Neuronal stem cell (in vitro differentiated cells): Measurements from ENCODE around the gene PDXDC1.
"Not testable (repeated sequence)": the region's sequence is repeated elsewhere in the genome, so short reads cannot be mapped to it uniquely, and the experiment has no call there.

Source experiments
- DNase-seq: peaks from one replicate; pipeline ENCODE4 v3.0.0-alpha.2; 2013; ENCODE audit warnings: low spot score
- H2AFZ ChIP-seq: one replicate; pipeline ENCODE4 v1.6.1; 2013; ENCODE audit warnings: mild to moderate bottlenecking, low read length, inconsistent platforms
- H2AK5ac ChIP-seq: 2 replicates; pipeline ENCODE4 v1.6.1; 2013; ENCODE audit warnings: low read depth, mild to moderate bottlenecking, inconsistent platforms, low read length, moderate library complexity, mixed read lengths
- H2BK120ac ChIP-seq: 2 replicates; pipeline ENCODE4 v1.6.1; 2013; ENCODE audit warnings: low read depth, mild to moderate bottlenecking, inconsistent platforms, low read length, moderate library complexity, mixed read lengths
- H2BK12ac ChIP-seq: one replicate; pipeline ENCODE4 v1.6.1; 2013; ENCODE audit warnings: low read length, inconsistent platforms
- H2BK15ac ChIP-seq: 2 replicates; pipeline ENCODE4 v1.6.1; 2013; ENCODE audit warnings: mild to moderate bottlenecking, low read length, inconsistent platforms, mixed read lengths
- H2BK5ac ChIP-seq: one replicate; pipeline ENCODE4 v1.6.1; 2013; ENCODE audit warnings: inconsistent platforms, mild to moderate bottlenecking, low read length, moderate library complexity
- H3K14ac ChIP-seq: one replicate; pipeline ENCODE4 v1.6.1; 2013; ENCODE audit warnings: low read length, inconsistent platforms
- H3K18ac ChIP-seq: 2 replicates; pipeline ENCODE4 v1.6.1; 2013; ENCODE audit warnings: low read length, inconsistent platforms
- H3K23ac ChIP-seq: 2 replicates; pipeline ENCODE4 v1.6.1; 2013; ENCODE audit warnings: low read depth, mild to moderate bottlenecking, mixed read lengths, low read length, inconsistent platforms; ENCODE audit not compliant: poor library complexity
- H3K27ac ChIP-seq: replicated peaks from 3 replicates; pipeline ENCODE4 v1.5.1; 2013; ENCODE audit warnings: low read length, inconsistent platforms
- H3K27me3 ChIP-seq, 3 experiments: 2 replicates each; pipeline ENCODE4 v1.6.1; 2013; ENCODE audit warnings: low read length in 3 of 3, mild to moderate bottlenecking in 2 of 3, inconsistent platforms in 1 of 3, low read depth in 1 of 3, mixed read lengths in 1 of 3, moderate library complexity in 1 of 3; ENCODE audit not compliant: control insufficient read depth in 3 of 3, insufficient read depth in 3 of 3
- H3K36me3 ChIP-seq, 2 donors: replicated peaks in 1 of 2; 2 replicates each; pipeline ENCODE4 v1.6.1; 2013; ENCODE audit warnings: low read length in 2 of 2; ENCODE audit not compliant: control insufficient read depth in 2 of 2, insufficient read depth in 2 of 2
- H3K4ac ChIP-seq: 2 replicates; pipeline ENCODE4 v1.6.1; 2013; ENCODE audit warnings: inconsistent platforms, mild to moderate bottlenecking, low read length, moderate library complexity
- H3K4me1 ChIP-seq, 2 donors: 1 replicate in 1 of 2; 2 replicates in 1 of 2; pipeline ENCODE4 v1.6.1; 2013; ENCODE audit warnings: low read length in 2 of 2, low read depth in 1 of 2; ENCODE audit not compliant: control insufficient read depth in 2 of 2, insufficient read depth in 1 of 2
- H3K4me2 ChIP-seq: one replicate; pipeline ENCODE4 v1.6.1; 2013; ENCODE audit warnings: mild to moderate bottlenecking, low read length, inconsistent platforms; ENCODE audit not compliant: insufficient read depth, poor library complexity, severe bottlenecking
- H3K4me3 ChIP-seq, 2 donors: 2 replicates each; pipeline ENCODE4 v1.5.1; 2013; ENCODE audit warnings: low read length in 2 of 2, mild to moderate bottlenecking in 2 of 2, inconsistent platforms in 1 of 2, moderate library complexity in 1 of 2
- H3K79me1 ChIP-seq: one replicate; pipeline ENCODE4 v1.6.1; 2013; ENCODE audit warnings: low read depth, mild to moderate bottlenecking, inconsistent platforms, low read length, moderate library complexity
- H3K9ac ChIP-seq: one replicate; pipeline ENCODE4 v1.6.1; 2013; ENCODE audit warnings: mild to moderate bottlenecking, low read depth, low read length, inconsistent platforms; ENCODE audit not compliant: poor library complexity
- H3K9me3 ChIP-seq, 2 donors: replicated peaks in 1 of 2; 2 replicates each; pipeline versions ENCODE3 to v1.6.1; 2013; ENCODE audit warnings: low read length in 2 of 2, mild to moderate bottlenecking in 2 of 2, inconsistent platforms in 1 of 2, low read depth in 1 of 2, mixed read lengths in 1 of 2, moderate library complexity in 1 of 2; ENCODE audit not compliant: control insufficient read depth in 2 of 2, insufficient read depth in 1 of 2
- H4K8ac ChIP-seq: one replicate; pipeline ENCODE4 v1.6.1; 2013; ENCODE audit warnings: low read depth, mild to moderate bottlenecking, inconsistent platforms, low read length, moderate library complexity
- H4K91ac ChIP-seq: one replicate; pipeline ENCODE4 v1.6.1; 2013; ENCODE audit warnings: low read length, low read depth, mild to moderate bottlenecking, inconsistent platforms; ENCODE audit not compliant: poor library complexity
- WGBS, 2 donors: extraction: QIAGEN DNeasy Blood & Tissue Kit; methylation state at CpG; one replicate each; pipeline ENCODE4 v1.1.7; 2013; ENCODE audit warnings: missing lambda C conversion rate in 2 of 2, mixed read lengths in 1 of 2; ENCODE audit not compliant: insufficient read length in 2 of 2, insufficient replicate concordance in 1 of 2; ENCODE audit errors: extremely low coverage in 2 of 2; 5-methylcytosine and 5-hydroxymethylcytosine counted together

The PDXDC1 gene

GRCh38 chr16:15005357-15006132 lies 30.7 kb downstream of the PDXDC1 start:
- not testable (repeated sequence) for H2AK5ac ChIP-seq, H3K9ac ChIP-seq, H4K8ac ChIP-seq, H4K91ac ChIP-seq, H3K27me3 ChIP-seq, H3K79me1 ChIP-seq, H3K14ac ChIP-seq, H3K23ac ChIP-seq, H2BK120ac ChIP-seq, H2BK15ac ChIP-seq, H3K4me3 ChIP-seq, H3K18ac ChIP-seq, H3K4me1 ChIP-seq, H3K27ac ChIP-seq, H3K9me3 ChIP-seq, H2BK5ac ChIP-seq, H3K4me2 ChIP-seq, H2AFZ ChIP-seq, H3K4ac ChIP-seq, H2BK12ac ChIP-seq, DNase-seq
- peaks cover 3 to 35% of the 10 kb centered on the region in 2 donors for H3K36me3 ChIP-seq
- no CpG with 5 or more reads among the region's 5 CpGs for WGBS, 2 donors

GRCh38 chr16:15008647-15009046 lies 33.8 kb downstream of the PDXDC1 start:
- H3K4me1 ChIP-seq, H3K27me3 ChIP-seq, H3K23ac ChIP-seq, H4K91ac ChIP-seq, H2AK5ac ChIP-seq, H3K4me3 ChIP-seq, H2BK15ac ChIP-seq, H2BK12ac ChIP-seq, H3K9me3 ChIP-seq, H2AFZ ChIP-seq, H4K8ac ChIP-seq, H3K14ac ChIP-seq, H3K4ac ChIP-seq, H3K27ac ChIP-seq, DNase-seq, H3K18ac ChIP-seq, H2BK120ac ChIP-seq, H3K9ac ChIP-seq, H3K79me1 ChIP-seq, H3K4me2 ChIP-seq, H2BK5ac ChIP-seq: not testable (repeated sequence)
- H3K36me3 ChIP-seq, result peaks cover 3 to 40% of the 10 kb centered on the region in 2 donors
- WGBS, 2 donors, result no CpG with 5 or more reads among the region's 3 CpGs

- H3K4ac ChIP-seq, H3K4me3 ChIP-seq, H3K4me2 ChIP-seq, H3K9ac ChIP-seq, H4K8ac ChIP-seq, H2BK15ac ChIP-seq, H3K79me1 ChIP-seq, H3K18ac ChIP-seq, H2BK12ac ChIP-seq, H2BK5ac ChIP-seq, H2BK120ac ChIP-seq, H3K9me3 ChIP-seq, H4K91ac ChIP-seq, H2AFZ ChIP-seq, H3K14ac ChIP-seq, H3K27ac ChIP-seq, H3K23ac ChIP-seq, H2AK5ac ChIP-seq, H3K4me1 ChIP-seq, DNase-seq, H3K27me3 ChIP-seq: not testable (repeated sequence)
- H3K36me3 ChIP-seq, result peaks cover 8 to 45% of the 10 kb centered on the region in 2 donors
- no CpG with 5 or more reads among the region's 10 CpGs for WGBS, 2 donors
These were observed 38.1 kb downstream of the PDXDC1 start for GRCh38 chr16:15012941-15013340.

- no CpG with 5 or more reads among the region's 3 CpGs for WGBS, 2 donors
- not testable (repeated sequence) for H3K27ac ChIP-seq
These were observed 40.8 kb downstream of the PDXDC1 start for GRCh38 chr16:15015671-15016070.

More at GRCh38 chr16:15015671-15016070, 40.8 kb downstream of the PDXDC1 start:
- H4K91ac ChIP-seq, H3K4me3 ChIP-seq, H3K14ac ChIP-seq, H3K27me3 ChIP-seq, H3K9ac ChIP-seq, H2BK120ac ChIP-seq, H2AK5ac ChIP-seq, H2AFZ ChIP-seq, H4K8ac ChIP-seq, H3K4me2 ChIP-seq, H3K9me3 ChIP-seq, DNase-seq, H3K18ac ChIP-seq, H3K79me1 ChIP-seq, H3K4me1 ChIP-seq, H3K4ac ChIP-seq, H2BK12ac ChIP-seq, H2BK5ac ChIP-seq, H2BK15ac ChIP-seq, H3K23ac ChIP-seq: not testable (repeated sequence)
- peaks cover 15 to 43% of the 10 kb centered on the region in 2 donors for H3K36me3 ChIP-seq
